Mesendoderm (in vitro differentiated cells): ENCODE data around the gene SNTG2.
A peak's percentile ranks its signal among the peaks of the same experiment; 100 is the strongest.

ENCODE experiments used
- DNase-seq: peaks from one replicate; pipeline ENCODE4 v3.0.0; 2013
- H2AK5ac ChIP-seq: 2 replicates; pipeline ENCODE4 v1.6.1; 2013; ENCODE audit warnings: low read length, inconsistent platforms
- H2BK120ac ChIP-seq: 2 replicates; pipeline ENCODE4 v1.6.1; 2013; ENCODE audit warnings: low read depth, mild to moderate bottlenecking, low read length, moderate library complexity, mixed read lengths
- H2BK15ac ChIP-seq: replicated peaks from 2 replicates; pipeline ENCODE4 v1.6.1; 2013; ENCODE audit warnings: low read depth, mild to moderate bottlenecking, moderate library complexity
- H2BK5ac ChIP-seq: 2 replicates; pipeline ENCODE4 v1.6.1; 2013; ENCODE audit warnings: low read length, inconsistent platforms
- H3K18ac ChIP-seq: 2 replicates; pipeline ENCODE4 v1.6.1; 2013; ENCODE audit warnings: mild to moderate bottlenecking, low read length, mixed read lengths
- H3K23ac ChIP-seq: one replicate; pipeline ENCODE4 v1.6.1; 2013; ENCODE audit warnings: low read length
- H3K27ac ChIP-seq: 2 replicates; pipeline ENCODE4 v1.5.1; 2013; ENCODE audit warnings: low read depth, mild to moderate bottlenecking, inconsistent platforms, low read length, moderate library complexity
- H3K27me3 ChIP-seq: 2 replicates; pipeline ENCODE4 v1.6.1; 2013; ENCODE audit warnings: low read length, control low read depth, mild to moderate bottlenecking, inconsistent platforms; ENCODE audit not compliant: insufficient read depth, poor library complexity
- H3K36me3 ChIP-seq: 2 replicates; pipeline ENCODE4 v1.6.1; 2013; ENCODE audit warnings: low read length, inconsistent platforms; ENCODE audit not compliant: control insufficient read depth, insufficient read depth
- H3K4ac ChIP-seq: one replicate; pipeline ENCODE4 v1.6.1; 2013; ENCODE audit warnings: low read depth, mild to moderate bottlenecking, low read length, moderate library complexity
- H3K4me1 ChIP-seq: 2 replicates; pipeline ENCODE4 v1.6.1; 2013; ENCODE audit warnings: low read depth, low read length, inconsistent platforms; ENCODE audit not compliant: control insufficient read depth
- H3K4me2 ChIP-seq: 2 replicates; pipeline ENCODE4 v1.6.1; 2013; ENCODE audit warnings: low read length
- H3K4me3 ChIP-seq: 2 replicates; pipeline ENCODE4 v1.5.1; 2013; ENCODE audit warnings: mild to moderate bottlenecking, low read length
- H3K56ac ChIP-seq: one replicate; pipeline ENCODE4 v1.6.1; 2013; ENCODE audit warnings: low read length
- H3K79me1 ChIP-seq: 2 replicates; pipeline ENCODE4 v1.6.1; 2013; ENCODE audit warnings: low read length, inconsistent platforms
- H3K79me2 ChIP-seq: 2 replicates; pipeline ENCODE4 v1.6.1; 2013; ENCODE audit warnings: mild to moderate bottlenecking, low read length; ENCODE audit not compliant: control insufficient read depth, insufficient read depth
- H3K9ac ChIP-seq: 2 replicates; pipeline ENCODE4 v1.6.1; 2013; ENCODE audit warnings: low read length, inconsistent platforms
- H4K5ac ChIP-seq: one replicate; pipeline ENCODE4 v1.6.1; 2013; ENCODE audit warnings: low read length
- H4K8ac ChIP-seq: one replicate; pipeline ENCODE4 v1.6.1; 2013; ENCODE audit warnings: low read depth, mild to moderate bottlenecking, control low read depth, low read length, moderate library complexity
- WGBS: extraction: QIAGEN DNeasy Blood & Tissue Kit; methylation state at CpG from one replicate; pipeline ENCODE4 v1.1.7; 2013; ENCODE audit warnings: low lambda C conversion rate, missing lambda C conversion rate; ENCODE audit not compliant: insufficient coverage; ENCODE audit errors: extremely low coverage; 5-methylcytosine and 5-hydroxymethylcytosine counted together

The SNTG2 gene

GRCh38 chr2:1295740-1296139 lies 345.1 kb downstream of the SNTG2 start:
- no peak overlapping the region for H2BK15ac ChIP-seq
- H3K4me1 ChIP-seq: no peaks in the 10 kb centered on the region
- no peaks in the 10 kb centered on the region for H3K79me2 ChIP-seq
- no peak overlapping the region for H2AK5ac ChIP-seq
- no CpG with 5 or more reads among the region's 9 CpGs for WGBS
- no peak overlapping the region for H3K56ac ChIP-seq
- no peak overlapping the region for H3K9ac ChIP-seq
- no peak overlapping the region for H4K8ac ChIP-seq
- no peaks in the 10 kb centered on the region for H3K36me3 ChIP-seq
- H3K27ac ChIP-seq: no peak overlapping the region
- H3K4me3 ChIP-seq: no peak overlapping the region
- no peak overlapping the region for H4K5ac ChIP-seq
- H3K23ac ChIP-seq: no peak overlapping the region
- no peaks in the 10 kb centered on the region for H3K79me1 ChIP-seq
- no peak for DNase-seq
- H3K27me3 ChIP-seq: no peaks in the 10 kb centered on the region
- no peak overlapping the region for H3K4ac ChIP-seq
- no peak overlapping the region for H2BK120ac ChIP-seq
- no peak overlapping the region for H3K4me2 ChIP-seq
- no peak overlapping the region for H2BK5ac ChIP-seq
- no peak overlapping the region for H3K18ac ChIP-seq

GRCh38 chr2:1297372-1298159 lies 346.9 kb downstream of the SNTG2 start:
- H3K4me1 ChIP-seq: no peaks in the 10 kb centered on the region
- no peaks in the 10 kb centered on the region for H3K79me2 ChIP-seq
- DNase-seq: no peak
- no peak overlapping the region for H3K4me3 ChIP-seq
- H2BK5ac ChIP-seq: no peak overlapping the region
- no peak overlapping the region for H2AK5ac ChIP-seq
- H3K56ac ChIP-seq: no peak overlapping the region
- no peak overlapping the region for H2BK15ac ChIP-seq
- no peak overlapping the region for H3K4ac ChIP-seq
- no peaks in the 10 kb centered on the region for H3K27me3 ChIP-seq
- H3K36me3 ChIP-seq: no peaks in the 10 kb centered on the region
- H3K27ac ChIP-seq: no peak overlapping the region
- no peak overlapping the region for H4K5ac ChIP-seq
- no peaks in the 10 kb centered on the region for H3K79me1 ChIP-seq
- H4K8ac ChIP-seq: no peak overlapping the region
- H3K9ac ChIP-seq: no peak overlapping the region
- no CpG with 5 or more reads among the region's 17 CpGs for WGBS
- H3K4me2 ChIP-seq: no peak overlapping the region
- no peak overlapping the region for H3K23ac ChIP-seq
- no peak overlapping the region for H2BK120ac ChIP-seq
- H3K18ac ChIP-seq: no peak overlapping the region

- Histone ChIP-seq H2BK120ac (no peak overlapping the region), H3K79me2 (no peaks in the 10 kb centered on the region), H4K8ac (no peak overlapping the region), H3K23ac (no peak overlapping the region), H3K9ac (no peak overlapping the region), H3K4ac (no peak overlapping the region), H3K18ac (no peak overlapping the region), H3K27me3 (no peaks in the 10 kb centered on the region), H3K79me1 (no peaks in the 10 kb centered on the region), H3K4me2 (no peak overlapping the region), H2BK15ac (no peak overlapping the region), H3K4me3 (no peak overlapping the region), H2BK5ac (no peak overlapping the region), H3K27ac (no peak overlapping the region), H3K36me3 (no peaks in the 10 kb centered on the region), H3K56ac (no peak overlapping the region), H4K5ac (no peak overlapping the region), H3K4me1 (no peaks in the 10 kb centered on the region), H2AK5ac (no peak overlapping the region)
- WGBS: no CpG with 5 or more reads among the region's 6 CpGs
- DNase-seq: no peak
Measured at GRCh38 chr2:1299043-1299442, 348.4 kb downstream of the SNTG2 start.

- Histone ChIP-seq H3K36me3 (no peaks in the 10 kb centered on the region), H3K23ac (no peak overlapping the region), H3K4me3 (no peak overlapping the region), H3K27ac (no peak overlapping the region), H3K56ac (no peak overlapping the region), H3K18ac (no peak overlapping the region), H3K79me2 (no peaks in the 10 kb centered on the region), H4K5ac (no peak overlapping the region), H3K4me1 (no peaks in the 10 kb centered on the region), H2BK120ac (no peak overlapping the region), H3K4me2 (no peak overlapping the region), H2BK5ac (no peak overlapping the region), H2AK5ac (no peak overlapping the region), H3K27me3 (no peaks in the 10 kb centered on the region), H3K9ac (no peak overlapping the region), H2BK15ac (no peak overlapping the region), H3K4ac (no peak overlapping the region), H3K79me1 (no peaks in the 10 kb centered on the region), H4K8ac (no peak overlapping the region)
- DNase-seq: no peak
- WGBS: no CpG with 5 or more reads among the region's 9 CpGs
Measured at GRCh38 chr2:1300284-1300683, 349.6 kb downstream of the SNTG2 start.

GRCh38 chr2:1301056-1301455 lies 350.4 kb downstream of the SNTG2 start:
- no peak overlapping the region for H3K18ac ChIP-seq
- H4K5ac ChIP-seq: no peak overlapping the region
- H3K4ac ChIP-seq: no peak overlapping the region
- H3K79me2 ChIP-seq: no peaks in the 10 kb centered on the region
- H3K56ac ChIP-seq: no peak overlapping the region
- no peak overlapping the region for H3K9ac ChIP-seq
- no peak overlapping the region for H2BK5ac ChIP-seq
- no peaks in the 10 kb centered on the region for H3K36me3 ChIP-seq
- H3K4me3 ChIP-seq: no peak overlapping the region
- WGBS: no CpG with 5 or more reads among the region's 5 CpGs
- no peak overlapping the region for H3K23ac ChIP-seq
- H3K79me1 ChIP-seq: no peaks in the 10 kb centered on the region
- H2AK5ac ChIP-seq: no peak overlapping the region
- H3K4me1 ChIP-seq: no peaks in the 10 kb centered on the region
- H3K4me2 ChIP-seq: no peak overlapping the region
- peak; percentile 6 for DNase-seq
- no peak overlapping the region for H2BK15ac ChIP-seq
- no peak overlapping the region for H2BK120ac ChIP-seq
- no peak overlapping the region for H4K8ac ChIP-seq
- H3K27ac ChIP-seq: no peak overlapping the region
- H3K27me3 ChIP-seq: no peaks in the 10 kb centered on the region
